ENCODE measurements around the gene CDC42EP1. TPM values are rescaled to one million over a fixed set of nuclear protein-coding genes. Genes with fewer than 3 reads are reported as not detected.
"Not testable (repeated sequence)": the region's sequence is repeated elsewhere in the genome, so short reads cannot be mapped to it uniquely, and the experiment has no call there.

CDC42EP1 gene
- total and polyA plus RNA-seq, 2 donors (not counting 1 experiment from before 2014, with no cell fraction given) = 0.22 TPM; not detected in 1

- H3K4me1 ChIP-seq (ENCODE audit: control insufficient read depth in 2 of 2, insufficient read depth in 2 of 2, low read length in 2 of 2) = peaks cover 4 to 9% of the 10 kb centered on the region in 2 donors
- H3K4me3 ChIP-seq (ENCODE audit: control extremely low read depth in 1 of 5, extremely low read depth in 1 of 5, insufficient read depth in 1 of 5, low read depth in 2 of 5, low read length in 4 of 5) = no peak overlapping the region
- no peaks in the 10 kb centered on the region for H4K20me1 ChIP-seq (ENCODE audit: control insufficient read depth, insufficient read depth, low read length, poor library complexity, severe bottlenecking)
- peaks cover 0 to 8% (median 0%) of the 10 kb centered on the region in 4 experiments for H3K27me3 ChIP-seq (replicated peaks in 1 of 4; ENCODE audit: control extremely low read depth in 1 of 4, control insufficient read depth in 3 of 4, insufficient read depth in 4 of 4, low read length in 3 of 4)
- H2AFZ ChIP-seq (ENCODE audit: insufficient read depth, low read depth, low read length, poor library complexity, severe bottlenecking) = no peak overlapping the region
- intact Hi-C loops (cut with micrococcal nuclease) = no loop called here
- Mint-ChIP-seq H3K4me1 (peaks cover 11% of the 10 kb centered on the region), H3K4me3 (no peak overlapping the region), H3K27ac (no peak overlapping the region), H3K27me3 (peaks cover 29% of the 10 kb centered on the region), H3K9me3 (ENCODE audit: insufficient read depth) (no peaks in the 10 kb centered on the region)
- TF ChIP-seq EZH2 (IDR thresholded peaks at IDR 0.05; ENCODE audit: borderline replicate concordance, insufficient read depth, low read depth, low read length, poor library complexity, severe bottlenecking) (no peak), CTCF (IDR thresholded peaks at IDR 0.05) (no peak)
- H3K36me3 ChIP-seq (replicated peaks in 1 of 2; ENCODE audit: control extremely low read depth in 1 of 2, control insufficient read depth in 1 of 2, extremely low read depth in 1 of 2, insufficient read depth in 2 of 2, low read length in 1 of 2) = no peaks in the 10 kb centered on the region
- ChIA-PET CTCF (interaction anchor here (0.6 to 4.4 kb wide), 2 partner anchors 11 to 22 kb away, joined by 3 to 43 read pairs; no protein-coding TSS in a partner anchor), POLR2A (interaction anchor here (0.7 kb wide), 1 partner anchor 51 kb away, joined by 3 read pairs; no protein-coding TSS in a partner anchor)
- DNase-seq = no peak
- H3K9ac ChIP-seq (ENCODE audit: low read length) = no peak overlapping the region
- ATAC-seq (ENCODE audit: low read depth) = no peak
- no peaks in the 10 kb centered on the region for H3K79me2 ChIP-seq (ENCODE audit: control insufficient read depth, insufficient read depth, low read length)
- WGBS (ENCODE audit: insufficient coverage) = 89% methylated on average over 10 of the region's 11 CpGs
- H3K27ac ChIP-seq (ENCODE audit: low read length in 2 of 2) = no peak overlapping the region
- no peak overlapping the region for H3K4me2 ChIP-seq (replicated peaks; ENCODE audit: low read depth, low read length, poor library complexity, severe bottlenecking)
- no peaks in the 10 kb centered on the region for H3K9me3 ChIP-seq (ENCODE audit: control extremely low read depth in 1 of 3, control insufficient read depth in 2 of 3, insufficient read depth in 1 of 3, low read length in 2 of 3)
Measured at GRCh38 chr22:37588546-37589215, 28.4 kb downstream of the CDC42EP1 start.

- Histone ChIP-seq H3K9ac (ENCODE audit: low read length) (no peak overlapping the region), H3K4me3 (ENCODE audit: control extremely low read depth in 1 of 5, extremely low read depth in 1 of 5, insufficient read depth in 1 of 5, low read depth in 2 of 5, low read length in 4 of 5) (no peak overlapping the region), H4K20me1 (ENCODE audit: control insufficient read depth, insufficient read depth, low read length, poor library complexity, severe bottlenecking) (no peaks in the 10 kb centered on the region), H3K4me1 (ENCODE audit: control insufficient read depth in 2 of 2, insufficient read depth in 2 of 2, low read length in 2 of 2) (peaks cover 4 to 9% of the 10 kb centered on the region in 2 donors), H3K27ac (ENCODE audit: low read length in 2 of 2) (no peak overlapping the region), H3K9me3 (ENCODE audit: control extremely low read depth in 1 of 3, control insufficient read depth in 2 of 3, insufficient read depth in 1 of 3, low read length in 2 of 3) (no peaks in the 10 kb centered on the region), H3K27me3 (replicated peaks in 1 of 4; ENCODE audit: control extremely low read depth in 1 of 4, control insufficient read depth in 3 of 4, insufficient read depth in 4 of 4, low read length in 3 of 4) (peaks cover 0 to 8% (median 0%) of the 10 kb centered on the region in 4 experiments), H3K4me2 (replicated peaks; ENCODE audit: low read depth, low read length, poor library complexity, severe bottlenecking) (no peak overlapping the region), H3K79me2 (ENCODE audit: control insufficient read depth, insufficient read depth, low read length) (no peaks in the 10 kb centered on the region), H3K36me3 (replicated peaks in 1 of 2; ENCODE audit: control extremely low read depth in 1 of 2, control insufficient read depth in 1 of 2, extremely low read depth in 1 of 2, insufficient read depth in 2 of 2, low read length in 1 of 2) (no peaks in the 10 kb centered on the region), H2AFZ (ENCODE audit: insufficient read depth, low read depth, low read length, poor library complexity, severe bottlenecking) (no peak overlapping the region)
- Mint-ChIP-seq H3K27ac (no peak overlapping the region), H3K4me3 (no peak overlapping the region), H3K9me3 (ENCODE audit: insufficient read depth) (no peaks in the 10 kb centered on the region), H3K4me1 (peaks cover 11% of the 10 kb centered on the region), H3K27me3 (peaks cover 27% of the 10 kb centered on the region)
- intact Hi-C loops (cut with micrococcal nuclease) = no loop called here
- CTCF ChIA-PET = interaction anchor here (1.1 to 4.4 kb wide), 3 partner anchors 17 to 50 kb away, joined by 4 to 43 read pairs (median 4); no protein-coding TSS in a partner anchor
- ATAC-seq (ENCODE audit: low read depth) (no peak), DNase-seq (no peak)
- TF ChIP-seq CTCF (IDR thresholded peaks at IDR 0.05) (no peak), EZH2 (IDR thresholded peaks at IDR 0.05; ENCODE audit: borderline replicate concordance, insufficient read depth, low read depth, low read length, poor library complexity, severe bottlenecking) (no peak)
- WGBS (ENCODE audit: insufficient coverage) = 98% methylated on average over 5 of the region's 5 CpGs
- POLR2A ChIA-PET = no interaction called here
Measured at GRCh38 chr22:37589636-37590035, 29.4 kb downstream of the CDC42EP1 start.

GRCh38 chr22:37591081-37591480, 30.8 kb downstream of the CDC42EP1 start:
- ATAC-seq (ENCODE audit: low read depth); intact Hi-C loops (cut with micrococcal nuclease); H4K20me1 ChIP-seq (ENCODE audit: control insufficient read depth, insufficient read depth, low read length, poor library complexity, severe bottlenecking); H3K9me3 Mint-ChIP-seq (ENCODE audit: insufficient read depth); H3K9me3 ChIP-seq (ENCODE audit: control extremely low read depth in 1 of 3, control insufficient read depth in 2 of 3, insufficient read depth in 1 of 3, low read length in 2 of 3); H2AFZ ChIP-seq (ENCODE audit: insufficient read depth, low read depth, low read length, poor library complexity, severe bottlenecking); H3K27ac ChIP-seq (ENCODE audit: low read length in 2 of 2); H3K4me2 ChIP-seq (replicated peaks; ENCODE audit: low read depth, low read length, poor library complexity, severe bottlenecking); H3K4me1 ChIP-seq (ENCODE audit: control insufficient read depth in 2 of 2, insufficient read depth in 2 of 2, low read length in 2 of 2); H3K9ac ChIP-seq (ENCODE audit: low read length); H3K79me2 ChIP-seq (ENCODE audit: control insufficient read depth, insufficient read depth, low read length); H3K4me3 Mint-ChIP-seq; H3K27me3 ChIP-seq (replicated peaks in 1 of 4; ENCODE audit: control extremely low read depth in 1 of 4, control insufficient read depth in 3 of 4, insufficient read depth in 4 of 4, low read length in 3 of 4); H3K4me3 ChIP-seq (ENCODE audit: control extremely low read depth in 1 of 5, extremely low read depth in 1 of 5, insufficient read depth in 1 of 5, low read depth in 2 of 5, low read length in 4 of 5); H3K36me3 ChIP-seq (replicated peaks in 1 of 2; ENCODE audit: control extremely low read depth in 1 of 2, control insufficient read depth in 1 of 2, extremely low read depth in 1 of 2, insufficient read depth in 2 of 2, low read length in 1 of 2); H3K27ac Mint-ChIP-seq; DNase-seq: not testable (repeated sequence)
- Mint-ChIP-seq H3K27me3 (peaks cover 24% of the 10 kb centered on the region), H3K4me1 (peaks cover 11% of the 10 kb centered on the region)
- ChIA-PET POLR2A (interaction anchor here (0.7 kb wide), 1 partner anchor 79 kb away, joined by 8 read pairs; no protein-coding TSS in a partner anchor), CTCF (interaction anchor here (0.6 to 4.4 kb wide), 6 partner anchors 13 to 141 kb away, joined by 3 to 43 read pairs (median 4); no protein-coding TSS in a partner anchor)
- WGBS (ENCODE audit: insufficient coverage) = no CpG with 5 or more reads among the region's 6 CpGs
